Hepatocyte (in vitro differentiated cells): ENCODE data around the gene EPHB1. TPM values are rescaled to one million over a fixed set of nuclear protein-coding genes. Genes with fewer than 3 reads are reported as not detected.

Experiments used
- DNase-seq: peaks from one replicate; pipeline ENCODE4 v3.0.0-alpha.2; 2016; ENCODE audit warnings: low spot score
- H2AFZ ChIP-seq: fragments of 200-600 bp; sonication (generic); 2 replicates; pipeline ENCODE4 v1.6.0; 2016; ENCODE audit warnings: antibody characterized with exemption, mild to moderate bottlenecking
- H3K27ac ChIP-seq: fragments of 200-600 bp; sonication (generic); 2 replicates; pipeline ENCODE4 v1.5.1; 2016; ENCODE audit warnings: mild to moderate bottlenecking
- H3K27me3 ChIP-seq: fragments of 200-600 bp; sonication (generic); 2 replicates; pipeline ENCODE4 v1.6.1; 2016
- H3K36me3 ChIP-seq: fragments of 200-600 bp; sonication (generic); replicated peaks from 2 replicates; pipeline ENCODE4 v1.5.1; 2016; ENCODE audit warnings: low read depth; ENCODE audit not compliant: insufficient read depth
- H3K4me1 ChIP-seq: fragments of 200-600 bp; sonication (generic); 2 replicates; pipeline ENCODE4 v1.5.1; 2016; ENCODE audit warnings: mild to moderate bottlenecking, moderate library complexity; ENCODE audit not compliant: insufficient read depth
- H3K4me2 ChIP-seq: fragments of 200-600 bp; sonication (generic); 2 replicates; pipeline ENCODE4 v1.6.0; 2016
- H3K4me3 ChIP-seq: fragments of 200-600 bp; sonication (generic); 2 replicates; pipeline ENCODE4 v1.5.1; 2016; ENCODE audit warnings: mild to moderate bottlenecking
- H3K79me2 ChIP-seq: fragments of 200-600 bp; sonication (generic); 2 replicates; pipeline ENCODE4 v1.6.0; 2017; ENCODE audit warnings: mild to moderate bottlenecking
- H3K9me2 ChIP-seq: fragments of 200-600 bp; sonication (generic); replicated peaks from 2 replicates; pipeline ENCODE4 v1.6.0; 2017; ENCODE audit warnings: mild to moderate bottlenecking; ENCODE audit not compliant: insufficient read depth
- H3K9me3 ChIP-seq: fragments of 200-600 bp; sonication (generic); 2 replicates; pipeline ENCODE4 v1.5.1; 2016; ENCODE audit warnings: low read depth, mild to moderate bottlenecking
- H4K20me1 ChIP-seq: fragments of 200-600 bp; sonication (generic); 2 replicates; pipeline ENCODE4 v1.6.0; 2016; ENCODE audit warnings: mild to moderate bottlenecking; ENCODE audit not compliant: insufficient read depth, poor library complexity, severe bottlenecking
- CTCF ChIP-seq: fragments of 200-600 bp; sonication (generic); IDR thresholded peaks from 2 replicates; pipeline ENCODE4 v1.5.1; 2016; ENCODE audit warnings: antibody characterized with exemption, mild to moderate bottlenecking; ENCODE audit not compliant: poor library complexity
- EZH2 ChIP-seq: fragments of 200-600 bp; sonication (generic); IDR thresholded peaks from 2 replicates; pipeline ENCODE4 v1.6.1; 2016; ENCODE audit warnings: antibody characterized with exemption, mild to moderate bottlenecking, borderline replicate concordance
- EZH2phosphoT487 ChIP-seq: fragments of 200-600 bp; sonication (generic); IDR thresholded peaks from one replicate; pipeline ENCODE4 v1.6.1; 2018; ENCODE audit warnings: antibody characterized with exemption, mild to moderate bottlenecking, low read depth, moderate library complexity; ENCODE audit not compliant: unreplicated experiment, severe bottlenecking
- WGBS: methylation state at CpG from one replicate; pipeline ENCODE4 v1.1.6; 2016; ENCODE audit warnings: low lambda C conversion rate; ENCODE audit errors: missing lambda C conversion rate; 5-methylcytosine and 5-hydroxymethylcytosine counted together
- polyA plus RNA-seq: library from polyadenylated mRNA; unstranded; fragments of >200 nt; fragmentation: Nextera tagmentation; extraction: Ambion mirVana; gene quantifications from 2 replicates; pipeline ENCODE4 v1.2.1, GENCODE V29; 2016
- total RNA-seq: library from RNA; depleted of rRNA; stranded (reverse); fragments of >200 nt; gene quantifications from 2 replicates; pipeline ENCODE4 v1.2.3, GENCODE V29; 2014

EPHB1 gene
- total and polyA plus RNA-seq, 2 experiments from 2014 or later: 3.3 to 5.6 TPM

- 58% methylated on average over 4 of the region's 4 CpGs for WGBS
- H3K9me2 ChIP-seq: no peaks in the 10 kb centered on the region
- no peak for DNase-seq
Observed at GRCh38 chr3:135191708-135192107, 396.6 kb downstream of the EPHB1 start.

GRCh38 chr3:135192929-135193328, 397.9 kb downstream of the EPHB1 start:
- H3K9me3 ChIP-seq: no peaks in the 10 kb centered on the region
- TF ChIP-seq EZH2phosphoT487 (no peak), CTCF (no peak), EZH2 (no peak)
- H2AFZ ChIP-seq: no peak overlapping the region
- no peaks in the 10 kb centered on the region for H3K4me1 ChIP-seq
- H3K27ac ChIP-seq: no peak overlapping the region
- H3K36me3 ChIP-seq: no peaks in the 10 kb centered on the region
- 86% methylated on average over 3 of the region's 3 CpGs for WGBS
- H4K20me1 ChIP-seq: no peaks in the 10 kb centered on the region
- no peak for DNase-seq
- H3K79me2 ChIP-seq: no peaks in the 10 kb centered on the region
- no peaks in the 10 kb centered on the region for H3K27me3 ChIP-seq
- no peaks in the 10 kb centered on the region for H3K9me2 ChIP-seq
- H3K4me2 ChIP-seq: no peak overlapping the region
- no peak overlapping the region for H3K4me3 ChIP-seq

More at GRCh38 chr3:135191708-135192107, 396.6 kb downstream of the EPHB1 start:
- no peaks in the 10 kb centered on the region for H3K4me1 ChIP-seq
- no peaks in the 10 kb centered on the region for H3K36me3 ChIP-seq
- no peak overlapping the region for H3K4me2 ChIP-seq
- no peak overlapping the region for H2AFZ ChIP-seq
- no peaks in the 10 kb centered on the region for H3K27me3 ChIP-seq
- no peak overlapping the region for H3K27ac ChIP-seq
- no peaks in the 10 kb centered on the region for H4K20me1 ChIP-seq
- no peaks in the 10 kb centered on the region for H3K9me3 ChIP-seq
- no peaks in the 10 kb centered on the region for H3K79me2 ChIP-seq
- TF ChIP-seq EZH2 (no peak), EZH2phosphoT487 (no peak), CTCF (no peak)
- no peak overlapping the region for H3K4me3 ChIP-seq

GRCh38 chr3:135197246-135197645, 402.2 kb downstream of the EPHB1 start:
- 85% methylated on average over 3 of the region's 3 CpGs for WGBS
- Histone ChIP-seq H3K9me2 (no peaks in the 10 kb centered on the region), H3K4me2 (no peak overlapping the region), H3K4me3 (no peak overlapping the region), H3K4me1 (no peaks in the 10 kb centered on the region), H3K36me3 (no peaks in the 10 kb centered on the region), H3K27me3 (no peaks in the 10 kb centered on the region), H3K27ac (no peak overlapping the region), H2AFZ (no peak overlapping the region), H3K9me3 (no peaks in the 10 kb centered on the region), H4K20me1 (no peaks in the 10 kb centered on the region), H3K79me2 (no peaks in the 10 kb centered on the region)
- TF ChIP-seq CTCF: no peak
- no peak for TF ChIP-seq EZH2
- no peak for TF ChIP-seq EZH2phosphoT487
- DNase-seq: no peak

GRCh38 chr3:135197856-135198255, 402.8 kb downstream of the EPHB1 start:
- Histone ChIP-seq H3K36me3 (no peaks in the 10 kb centered on the region), H3K9me3 (no peaks in the 10 kb centered on the region), H3K9me2 (no peaks in the 10 kb centered on the region), H3K27ac (no peak overlapping the region), H2AFZ (no peak overlapping the region), H3K79me2 (no peaks in the 10 kb centered on the region), H4K20me1 (no peaks in the 10 kb centered on the region), H3K4me2 (no peak overlapping the region), H3K27me3 (no peaks in the 10 kb centered on the region), H3K4me1 (no peaks in the 10 kb centered on the region), H3K4me3 (no peak overlapping the region)
- TF ChIP-seq EZH2phosphoT487 (no peak), EZH2 (no peak), CTCF (no peak)
- no peak for DNase-seq
- 91% methylated on average over 3 of the region's 3 CpGs for whole genome bisulfite sequencing
